H9 (cell line): ENCODE data around the gene DCST2. TPM values are rescaled to one million over a fixed set of nuclear protein-coding genes. Genes with fewer than 3 reads are reported as not detected.

Source experiments
- DNase-seq: peaks from one replicate; pipeline ENCODE4 v3.0.0-alpha.2; 2017
- H2AFZ ChIP-seq: one replicate; pipeline ENCODE4 v1.6.1; 2013; ENCODE audit warnings: mild to moderate bottlenecking, low read length, control low read depth, moderate library complexity
- H2AK5ac ChIP-seq: 2 replicates; pipeline ENCODE4 v1.6.1; 2013; ENCODE audit warnings: low read length, control low read depth, mixed read lengths; ENCODE audit not compliant: insufficient read length
- H2BK120ac ChIP-seq: one replicate; pipeline ENCODE4 v1.6.1; 2013; ENCODE audit warnings: low read depth, mild to moderate bottlenecking, low read length, control low read depth, inconsistent platforms; ENCODE audit not compliant: poor library complexity, severe bottlenecking
- H2BK12ac ChIP-seq: 2 replicates; pipeline ENCODE4 v1.6.1; 2013; ENCODE audit warnings: low read length, control low read depth, mixed read lengths, low read depth; ENCODE audit not compliant: insufficient read length
- H2BK15ac ChIP-seq: 2 replicates; pipeline ENCODE4 v1.6.1; 2013; ENCODE audit warnings: low read depth, low read length, control low read depth
- H2BK20ac ChIP-seq: one replicate; pipeline ENCODE4 v1.6.1; 2013; ENCODE audit warnings: low read depth, mild to moderate bottlenecking, low read length, control low read depth, inconsistent platforms; ENCODE audit not compliant: poor library complexity, severe bottlenecking
- H2BK5ac ChIP-seq: 2 replicates; pipeline ENCODE4 v1.6.1; 2013; ENCODE audit warnings: low read length, control low read depth, mixed read lengths; ENCODE audit not compliant: insufficient read length
- H3K14ac ChIP-seq: 2 replicates; pipeline ENCODE4 v1.6.1; 2013; ENCODE audit warnings: low read length, control low read depth; ENCODE audit not compliant: insufficient read depth
- H3K18ac ChIP-seq: 2 replicates; pipeline ENCODE4 v1.6.1; 2013; ENCODE audit warnings: low read depth, mild to moderate bottlenecking, mixed read lengths, low read length, control low read depth; ENCODE audit not compliant: insufficient read length
- H3K23ac ChIP-seq: 2 replicates; pipeline ENCODE4 v1.6.1; 2013; ENCODE audit warnings: low read length, control low read depth, mixed read lengths, low read depth; ENCODE audit not compliant: insufficient read length
- H3K23me2 ChIP-seq: 2 replicates; pipeline ENCODE4 v1.6.1; 2013; ENCODE audit warnings: low read depth, mild to moderate bottlenecking, mixed read lengths, low read length, control low read depth; ENCODE audit not compliant: insufficient read length, poor library complexity, severe bottlenecking
- H3K27ac ChIP-seq: 2 replicates; pipeline ENCODE4 v1.5.1; 2013; ENCODE audit warnings: low read length, control low read depth, mixed read lengths, low read depth; ENCODE audit not compliant: insufficient read length
- H3K27me3 ChIP-seq: 2 replicates; pipeline ENCODE4 v1.6.1; 2013; ENCODE audit warnings: low read length, control low read depth, inconsistent platforms; ENCODE audit not compliant: insufficient read depth
- H3K4ac ChIP-seq: 2 replicates; pipeline ENCODE4 v1.6.1; 2013; ENCODE audit warnings: low read depth, mild to moderate bottlenecking, control low read depth, inconsistent platforms, low read length, moderate library complexity
- H3K4me1 ChIP-seq: 2 replicates; pipeline ENCODE4 v1.6.1; 2013; ENCODE audit warnings: low read length, control low read depth, inconsistent platforms; ENCODE audit not compliant: insufficient read depth
- H3K4me2 ChIP-seq: 2 replicates; pipeline ENCODE4 v1.6.1; 2013; ENCODE audit warnings: low read length, control low read depth, mixed read lengths; ENCODE audit not compliant: insufficient read length, insufficient read depth
- H3K56ac ChIP-seq: 2 replicates; pipeline ENCODE4 v1.6.1; 2013; ENCODE audit warnings: low read depth, mild to moderate bottlenecking, mixed read lengths, low read length, control low read depth; ENCODE audit not compliant: insufficient read length
- H3K79me1 ChIP-seq: 2 replicates; pipeline ENCODE4 v1.6.1; 2013; ENCODE audit warnings: low read depth, mild to moderate bottlenecking, moderate library complexity, low read length, control low read depth, inconsistent platforms; ENCODE audit not compliant: insufficient read depth, poor library complexity, severe bottlenecking
- H3K79me2 ChIP-seq: 2 replicates; pipeline ENCODE4 v1.6.1; 2013; ENCODE audit warnings: low read length, control low read depth, inconsistent platforms; ENCODE audit not compliant: insufficient read depth
- H3K9ac ChIP-seq: 2 replicates; pipeline ENCODE4 v1.6.1; 2013; ENCODE audit warnings: low read length, control low read depth, mixed read lengths; ENCODE audit not compliant: insufficient read length; ENCODE audit errors: extremely low read depth
- H3K9me3 ChIP-seq: one replicate; pipeline ENCODE4 v1.6.1; 2013; ENCODE audit warnings: low read depth, low read length, inconsistent platforms; ENCODE audit not compliant: control insufficient read depth
- H3T11ph ChIP-seq: one replicate; pipeline ENCODE4 v1.6.1; 2013; ENCODE audit warnings: mild to moderate bottlenecking, low read length, control low read depth, inconsistent platforms
- H4K20me1 ChIP-seq: one replicate; pipeline ENCODE4 v1.6.1; 2013; ENCODE audit not compliant: control insufficient read depth, insufficient read length, insufficient read depth
- H4K5ac ChIP-seq: 2 replicates; pipeline ENCODE4 v1.6.1; 2013; ENCODE audit warnings: low read depth, mild to moderate bottlenecking, mixed read lengths, low read length, control low read depth; ENCODE audit not compliant: insufficient read length
- H4K8ac ChIP-seq: replicated peaks from 2 replicates; pipeline ENCODE4 v1.6.1; 2013; ENCODE audit warnings: low read length, control low read depth, mixed read lengths, low read depth; ENCODE audit not compliant: insufficient read length
- H4K91ac ChIP-seq: 2 replicates; pipeline ENCODE4 v1.6.1; 2013; ENCODE audit warnings: low read depth, mild to moderate bottlenecking, moderate library complexity, mixed read lengths, low read length, control low read depth; ENCODE audit not compliant: insufficient read length
- H3K27ac Mint-ChIP-seq, 3 experiments: 2 replicates in 2 of 3; 3 replicates in 1 of 3; pipeline ENCODE4 v1.8.0; 2020 to 2021; ENCODE audit warnings: mixed read lengths in 3 of 3, mild to moderate bottlenecking in 1 of 3, moderate library complexity in 1 of 3
- H3K27me3 Mint-ChIP-seq: 2 replicates; pipeline ENCODE4 v1.8.0; 2021; ENCODE audit warnings: low read depth, mild to moderate bottlenecking, moderate library complexity, mixed read lengths
- H3K36me3 Mint-ChIP-seq, 3 experiments: 2 replicates in 2 of 3; 3 replicates in 1 of 3; pipeline ENCODE4 v1.8.0; 2020 to 2021; ENCODE audit warnings: low read depth in 3 of 3, mixed read lengths in 3 of 3; ENCODE audit not compliant: insufficient read depth in 1 of 3
- H3K4me1 Mint-ChIP-seq, 2 experiments: 2 replicates each; pipeline ENCODE4 v1.8.0; 2020; ENCODE audit warnings: mixed read lengths in 2 of 2
- H3K4me3 Mint-ChIP-seq, 2 experiments: 2 replicates in 1 of 2; 3 replicates in 1 of 2; pipeline ENCODE4 v1.8.0; 2020 to 2021; ENCODE audit warnings: mild to moderate bottlenecking in 2 of 2, mixed read lengths in 2 of 2, moderate library complexity in 1 of 2
- H3K9me3 Mint-ChIP-seq, 2 experiments: 2 replicates in 1 of 2; 3 replicates in 1 of 2; pipeline ENCODE4 v1.8.0; 2020; ENCODE audit warnings: mild to moderate bottlenecking in 2 of 2, mixed read lengths in 2 of 2, moderate library complexity in 1 of 2
- CTCF ChIP-seq: fragments of 200-600 bp; sonication (generic); conservative IDR thresholded peaks from 3 replicates; pipeline ENCODE4 v1.8.0; 2021; ENCODE audit warnings: antibody characterized with exemption, mild to moderate bottlenecking
- WGBS: extraction: QIAGEN DNeasy Blood & Tissue Kit; methylation state at CpG from one replicate; pipeline ENCODE4 v1.1.7; 2013; ENCODE audit warnings: missing lambda C conversion rate, low lambda C conversion rate, mixed read lengths; ENCODE audit not compliant: insufficient read length; ENCODE audit errors: extremely low coverage; 5-methylcytosine and 5-hydroxymethylcytosine counted together
- total RNA-seq: library from RNA; stranded (reverse); gene quantifications from 2 replicates; pipeline ENCODE4 v1.2.1, GENCODE V29; 2021

The DCST2 gene
- total RNA-seq, 1 experiment from 2014 or later = 0.35 TPM

GRCh38 chr1:155008015-155008941, 25.3 kb downstream of the DCST2 start:
- H3K9me3 ChIP-seq = no peaks in the 10 kb centered on the region
- H3K4ac ChIP-seq = no peak overlapping the region
- no CpG with 5 or more reads among the region's 16 CpGs for WGBS
- no peaks in the 10 kb centered on the region for H4K20me1 ChIP-seq
- peak overlapping the region in 1 of 2 experiments; percentile 46; a peak in 2 of 5 replicates for H3K4me3 Mint-ChIP-seq
- H3K9ac ChIP-seq = no peak overlapping the region
- H3K4me1 Mint-ChIP-seq = peaks cover 54 to 71% of the 10 kb centered on the region in 2 experiments
- no peak overlapping the region for H2BK20ac ChIP-seq
- peaks cover 8% of the 10 kb centered on the region for H3K23me2 ChIP-seq
- H3K79me1 ChIP-seq = no peaks in the 10 kb centered on the region
- H3K27me3 Mint-ChIP-seq = no peaks in the 10 kb centered on the region
- no peak overlapping the region for H3K27ac ChIP-seq
- H3K79me2 ChIP-seq = no peaks in the 10 kb centered on the region; the same call in 1 of the 2 replicates
- no peak overlapping the region for H3K56ac ChIP-seq
- H2BK15ac ChIP-seq = no peak overlapping the region
- H2AFZ ChIP-seq = no peak overlapping the region
- TF ChIP-seq CTCF = no peak
- no peak overlapping the region for H2BK12ac ChIP-seq
- H3K36me3 Mint-ChIP-seq = peaks cover 3 to 7% (median 5%) of the 10 kb centered on the region in 3 experiments; a peak in 5 of 7 replicates
- H2AK5ac ChIP-seq = no peak overlapping the region
- no peak overlapping the region for H3K23ac ChIP-seq
- H3K18ac ChIP-seq = no peak overlapping the region
- no peak overlapping the region for H4K91ac ChIP-seq
- peak overlapping the region in 2 of 3 experiments; percentile 70 to 90; a peak in 1 of 7 replicates for H3K27ac Mint-ChIP-seq
- H2BK120ac ChIP-seq = no peak overlapping the region
- H3K9me3 Mint-ChIP-seq = no peaks in the 10 kb centered on the region; a peak in 2 of 5 replicates
- H4K5ac ChIP-seq = no peak overlapping the region
- peaks cover 8% of the 10 kb centered on the region; the same call in 1 of the 2 replicates for H3K4me1 ChIP-seq
- H3K4me2 ChIP-seq = peak overlapping the region; percentile 10
- H4K8ac ChIP-seq = no peak overlapping the region
- DNase-seq = no peak
- no peaks in the 10 kb centered on the region for H3K27me3 ChIP-seq
- no peak overlapping the region for H2BK5ac ChIP-seq
- no peak overlapping the region for H3K14ac ChIP-seq
- H3T11ph ChIP-seq = no peak overlapping the region
